Cardiac ventricle fibroblast (primary cell): Measurements from ENCODE around the gene NPNT. TPM values are rescaled to one million over a fixed set of nuclear protein-coding genes. Genes with fewer than 3 reads are reported as not detected.

Source experiments
- total RNA-seq: library from RNA; depleted of rRNA; stranded (reverse); fragments of >200 nt; gene quantifications from 2 replicates; pipeline ENCODE4 v1.2.3, GENCODE V29; 2015

Gene NPNT
- under 0.01 and 0.29 TPM in 2 replicates for total RNA-seq

GRCh38 chr4:105894660-105895582, at the start of gene NPNT:
Gene NPNT, plus strand, starts transcription at chr4:105895471. Its CDS starts 182 bp downstream, at chr4:105895653.

Other genes starting within 250 kb of the NPNT start
- gene INTS12, start 186.8 kb upstream of the NPNT start, total RNA-seq = 9.8 and 18.8 TPM in 2 replicates
- 2.9 and 3.6 TPM in 2 replicates for gene GSTCD, start 186.7 kb upstream of the NPNT start, total RNA-seq